Peyer's patch (tissue), 4 donors: ENCODE measurements around the gene TMEM232. TPM values are rescaled to one million over a fixed set of nuclear protein-coding genes. Genes with fewer than 3 reads are reported as not detected.

ENCODE experiments used
- DNase-seq, 3 donors: peaks; one replicate each; pipeline ENCODE4 v3.0.0-alpha.2; 2017 to 2019
- H3K27ac ChIP-seq, 4 donors: fragments of 200-600 bp; sonication (generic); one replicate each; pipeline ENCODE4 v1.5.1; 2016 to 2019
- H3K27me3 ChIP-seq, 2 donors: fragments of 200-600 bp; sonication (generic); one replicate each; pipeline ENCODE4 v1.5.1; 2019
- H3K36me3 ChIP-seq, 3 donors: fragments of 200-600 bp; sonication (generic); one replicate each; pipeline ENCODE4 v1.5.1; 2016 to 2019
- H3K4me1 ChIP-seq, 4 donors: fragments of 200-600 bp; sonication (generic); one replicate each; pipeline ENCODE4 v1.5.1; 2016 to 2019
- H3K4me3 ChIP-seq, 4 donors: fragments of 200-600 bp; sonication (generic); 1 replicate in 3 of 4; 2 replicates in 1 of 4; pipeline ENCODE4 v1.5.1; 2016 to 2019; ENCODE audit warnings: mild to moderate bottlenecking in 1 of 4
- H3K9me3 ChIP-seq, 4 donors: fragments of 200-600 bp; sonication (generic); one replicate each; pipeline ENCODE4 v1.5.1; 2016 to 2019; ENCODE audit warnings: mild to moderate bottlenecking in 1 of 4
- CTCF ChIP-seq, 6 experiments: fragments of 450-650 bp in 4 of 6; fragments of 200-600 bp in 2 of 6; sonication (generic) in 1 of 6; IDR thresholded peaks; one replicate each; pipeline ENCODE4 v1.5.1; 2017 to 2019; ENCODE audit warnings: antibody characterized with exemption in 6 of 6, mild to moderate bottlenecking in 3 of 6, moderate library complexity in 1 of 6
- POLR2A ChIP-seq, 2 donors: fragments of 450-650 bp; IDR thresholded peaks; one replicate each; pipeline ENCODE4 v1.5.1; 2017; ENCODE audit warnings: antibody characterized with exemption in 2 of 2, mild to moderate bottlenecking in 2 of 2, moderate library complexity in 2 of 2
- small RNA-seq, 2 donors: library from RNA; depleted of rRNA; stranded (forward); fragments of <200 nt; gene quantifications; one replicate each; pipeline ENCODE3, GENCODE V24; 2016
- total RNA-seq, 4 donors: library from RNA; depleted of rRNA; stranded (reverse); fragments of >200 nt; gene quantifications; one replicate each; pipeline ENCODE4 v1.1.0, GENCODE V29; 2016

Gene TMEM232
- total RNA-seq, 4 donors from 2014 or later: 1.1 to 5.5 (median 3.3) TPM

GRCh38 chr5:110371011-110371724 lies 355.3 kb downstream of the TMEM232 start:
- H3K4me3 ChIP-seq: no peak overlapping the region
- no peaks in the 10 kb centered on the region for H3K27me3 ChIP-seq
- no peaks in the 10 kb centered on the region for H3K36me3 ChIP-seq
- no peak for TF ChIP-seq CTCF (IDR thresholded peaks at IDR 0.05)
- TF ChIP-seq POLR2A (IDR thresholded peaks at IDR 0.05): no peak
- H3K4me1 ChIP-seq: no peaks in the 10 kb centered on the region
- DNase-seq: no peak
- H3K9me3 ChIP-seq: no peaks in the 10 kb centered on the region
- no peak overlapping the region for H3K27ac ChIP-seq

Small RNA genes within 50 kb of the gene (small RNA-seq; reads per million reads assigned to genes)
- gene MIR548F3 (0 reads per million in 2 donors), gene RF00432 (0 reads per million in 2 donors)

Other genes starting within 250 kb of the TMEM232 start
- gene SLC25A46, start 12.3 kb upstream of the TMEM232 start, total RNA-seq: 10 to 100 TPM; 40.0 to 63.0 (median 50.4) TPM